B cell (primary cell): Measurements from ENCODE around the gene ZCCHC4. TPM values are rescaled to one million over a fixed set of nuclear protein-coding genes. Genes with fewer than 3 reads are reported as not detected.

ENCODE experiments used
- ATAC-seq: fragments of 200-7000 bp; cut with Tn5 transposase; one replicate; pipeline ENCODE4 v1.10.0; 2021; ENCODE audit warnings: low read depth, mild to moderate bottlenecking, moderate number of reproducible peaks, moderate library complexity
- CTCF ChIA-PET: fragments of 350-600 bp; sonication (Branson Sonifier 250); formaldehyde crosslinking; loops from one replicate; lab custom pipeline; 2021; ENCODE audit warnings: antibody characterized with exemption, inconsistent platforms; lab: Charles Lee
- POLR2A ChIA-PET: fragments of 350-600 bp; sonication (Branson Sonifier 250); formaldehyde crosslinking; loops from one replicate; lab custom pipeline; 2021; ENCODE audit warnings: antibody characterized with exemption; lab: Charles Lee
- DNase-seq: peaks from one replicate; pipeline ENCODE4 v3.0.0; 2013
- H2AFZ ChIP-seq: 2 replicates; pipeline ENCODE4 v1.6.1; 2012; ENCODE audit warnings: mild to moderate bottlenecking, low read depth, low read length; ENCODE audit not compliant: insufficient read depth, poor library complexity, severe bottlenecking
- H3K27ac ChIP-seq, 2 donors: 1 replicate in 1 of 2; 2 replicates in 1 of 2; pipeline ENCODE4 v1.5.1; 2012 to 2013; ENCODE audit warnings: low read length in 2 of 2, mild to moderate bottlenecking in 2 of 2, moderate library complexity in 1 of 2
- H3K27me3 ChIP-seq, 4 experiments: fragments of 200-600 bp in 1 of 4; sonication (generic) in 1 of 4; replicated peaks in 1 of 4; 1 replicate in 2 of 4; 2 replicates in 2 of 4; pipeline versions ENCODE4 v1.6.1 to v1.7.0; 2013 to 2016; ENCODE audit warnings: low read length in 3 of 4, mild to moderate bottlenecking in 2 of 4, mixed read lengths in 1 of 4, moderate library complexity in 1 of 4; ENCODE audit not compliant: insufficient read depth in 4 of 4, control insufficient read depth in 3 of 4; ENCODE audit errors: control extremely low read depth in 1 of 4
- H3K36me3 ChIP-seq, 2 experiments: replicated peaks in 1 of 2; 1 replicate in 1 of 2; 2 replicates in 1 of 2; pipeline versions ENCODE4 v1.6.1 to v1.7.1; 2013; ENCODE audit warnings: low read length in 1 of 2; ENCODE audit not compliant: insufficient read depth in 2 of 2, control insufficient read depth in 1 of 2; ENCODE audit errors: control extremely low read depth in 1 of 2, extremely low read depth in 1 of 2
- H3K4me1 ChIP-seq, 2 donors: fragments of 200-600 bp in 1 of 2; sonication (generic) in 1 of 2; 1 replicate in 1 of 2; 2 replicates in 1 of 2; pipeline versions ENCODE4 v1.5.1 to v1.6.1; 2013 to 2017; ENCODE audit warnings: low read length in 2 of 2; ENCODE audit not compliant: control insufficient read depth in 2 of 2, insufficient read depth in 2 of 2
- H3K4me2 ChIP-seq: replicated peaks from 2 replicates; pipeline ENCODE3; 2012; ENCODE audit warnings: mild to moderate bottlenecking, low read depth, low read length; ENCODE audit not compliant: poor library complexity, severe bottlenecking
- H3K4me3 ChIP-seq, 5 experiments: fragments of 200-600 bp in 1 of 5; sonication (generic) in 1 of 5; 1 replicate in 3 of 5; 2 replicates in 2 of 5; pipeline versions ENCODE4 v1.5.1 to v1.7.0; 2011 to 2016; ENCODE audit warnings: low read length in 4 of 5, mild to moderate bottlenecking in 4 of 5, low read depth in 2 of 5, control low read depth in 1 of 5, moderate library complexity in 1 of 5; ENCODE audit not compliant: insufficient read depth in 1 of 5; ENCODE audit errors: control extremely low read depth in 1 of 5, extremely low read depth in 1 of 5
- H3K79me2 ChIP-seq: fragments of 200-600 bp; sonication (generic); one replicate; pipeline ENCODE4 v1.6.0; 2016; ENCODE audit warnings: low read length; ENCODE audit not compliant: control insufficient read depth, insufficient read depth
- H3K9ac ChIP-seq: fragments of 200-600 bp; sonication (generic); 2 replicates; pipeline ENCODE4 v1.6.1; 2017; ENCODE audit warnings: mild to moderate bottlenecking, low read length, moderate library complexity
- H3K9me3 ChIP-seq, 3 donors: one replicate each; pipeline versions ENCODE4 v1.6.1 to v1.7.1; 2013; ENCODE audit warnings: low read length in 2 of 3; ENCODE audit not compliant: control insufficient read depth in 2 of 3, insufficient read depth in 1 of 3; ENCODE audit errors: control extremely low read depth in 1 of 3
- H4K20me1 ChIP-seq: 2 replicates; pipeline ENCODE4 v1.6.0; 2012; ENCODE audit warnings: mild to moderate bottlenecking, low read length; ENCODE audit not compliant: insufficient read depth, control insufficient read depth, poor library complexity, severe bottlenecking
- H3K27ac Mint-ChIP-seq: one replicate; pipeline ENCODE4 v1.8.0; 2021; ENCODE audit warnings: mixed read lengths
- H3K27me3 Mint-ChIP-seq: one replicate; pipeline ENCODE4 v1.8.0; 2021; ENCODE audit warnings: mixed read lengths
- H3K4me1 Mint-ChIP-seq: one replicate; pipeline ENCODE4 v1.8.0; 2021; ENCODE audit warnings: mixed read lengths
- H3K4me3 Mint-ChIP-seq: one replicate; pipeline ENCODE4 v1.8.0; 2021; ENCODE audit warnings: mixed read lengths
- H3K9me3 Mint-ChIP-seq: one replicate; pipeline ENCODE4 v1.8.0; 2022; ENCODE audit warnings: mixed read lengths; ENCODE audit not compliant: insufficient read depth
- CTCF ChIP-seq: fragments of 200-600 bp; IDR thresholded peaks from one replicate; pipeline ENCODE4 v1.8.0; 2022; ENCODE audit warnings: antibody characterized with exemption, mild to moderate bottlenecking
- EZH2 ChIP-seq: IDR thresholded peaks from 2 replicates; pipeline ENCODE4 v1.6.1; 2012; ENCODE audit warnings: borderline replicate concordance, low read depth, mild to moderate bottlenecking, moderate library complexity, low read length; ENCODE audit not compliant: insufficient read depth, poor library complexity, severe bottlenecking
- WGBS: methylation state at CpG from one replicate; pipeline ENCODE4 v1.1.5; 2013; ENCODE audit warnings: missing lambda C conversion rate; ENCODE audit not compliant: insufficient coverage; 5-methylcytosine and 5-hydroxymethylcytosine counted together
- intact Hi-C: fragments of 100-400 bp; cut with micrococcal nuclease; formaldehyde crosslinking; loops from one replicate; pipeline ENCODE4 v1.10.0; 2022
- polyA plus RNA-seq: library from polyadenylated mRNA; depleted of rRNA; stranded (reverse); fragments of >200 nt; gene quantifications from 2 replicates; pipeline ENCODE4 v1.2.3, GENCODE V29; 2012
- total RNA-seq, 2 donors: library from RNA; stranded (reverse); fragments of 120-200 nt in 1 of 2; gene quantifications; 1 replicate in 1 of 2; 2 replicates in 1 of 2; pipeline versions ENCODE4 v1.2.3 to v1.2.4, GENCODE V29; 2013 to 2022

The ZCCHC4 gene
- total and polyA plus RNA-seq, 2 donors (not counting 1 experiment from before 2014, with no cell fraction given): 6.5 to 22.4 TPM

GRCh38 chr4:25306518-25307057, 6.0 kb upstream of the ZCCHC4 start:
- H2AFZ ChIP-seq: no peak overlapping the region
- CTCF ChIA-PET: interaction anchor here (0.7 kb wide), 1 partner anchor 510 kb away, joined by 3 read pairs; no protein-coding TSS in a partner anchor
- no peaks in the 10 kb centered on the region for H3K36me3 ChIP-seq
- no peak overlapping the region for H3K4me3 Mint-ChIP-seq
- peaks cover 15 to 17% of the 10 kb centered on the region in 2 donors for H3K4me1 ChIP-seq
- no peaks in the 10 kb centered on the region for H3K9me3 ChIP-seq
- H3K79me2 ChIP-seq: no peaks in the 10 kb centered on the region
- no peaks in the 10 kb centered on the region for H3K9me3 Mint-ChIP-seq
- H3K4me2 ChIP-seq: no peak overlapping the region
- 86% methylated on average over 1 of the region's 4 CpGs for WGBS
- H3K27ac ChIP-seq: no peak overlapping the region
- POLR2A ChIA-PET: no interaction called here
- H3K27me3 Mint-ChIP-seq: peaks cover 5% of the 10 kb centered on the region
- TF ChIP-seq EZH2 (no peak), CTCF (no peak)
- peaks cover 0 to 9% (median 0%) of the 10 kb centered on the region in 4 experiments for H3K27me3 ChIP-seq
- intact Hi-C loops: no loop called here
- no peaks in the 10 kb centered on the region for H4K20me1 ChIP-seq
- ATAC-seq (no peak), DNase-seq (no peak)
- no peak overlapping the region for H3K4me3 ChIP-seq
- H3K4me1 Mint-ChIP-seq: peaks cover 27% of the 10 kb centered on the region
- no peak overlapping the region for H3K27ac Mint-ChIP-seq
- no peak overlapping the region for H3K9ac ChIP-seq

GRCh38 chr4:25307596-25307995, 5.0 kb upstream of the ZCCHC4 start:
- CTCF ChIA-PET: no interaction called here
- Histone ChIP-seq H3K36me3 (no peaks in the 10 kb centered on the region), H3K9me3 (no peaks in the 10 kb centered on the region), H3K27me3 (peaks cover 0 to 9% (median 0%) of the 10 kb centered on the region in 4 experiments), H3K4me1 (peaks cover 20 to 22% of the 10 kb centered on the region in 2 donors), H3K9ac (no peak overlapping the region), H4K20me1 (no peaks in the 10 kb centered on the region), H3K79me2 (no peaks in the 10 kb centered on the region), H2AFZ (no peak overlapping the region), H3K4me3 (no peak overlapping the region), H3K4me2 (no peak overlapping the region), H3K27ac (no peak overlapping the region)
- intact Hi-C loops: no loop called here
- 93% methylated on average over 7 of the region's 7 CpGs for WGBS
- H3K4me1 Mint-ChIP-seq: peaks cover 35% of the 10 kb centered on the region
- H3K27ac Mint-ChIP-seq: no peak overlapping the region
- no peak for ATAC-seq
- TF ChIP-seq EZH2: no peak
- TF ChIP-seq CTCF: no peak
- no peak for DNase-seq
- POLR2A ChIA-PET: no interaction called here
- H3K9me3 Mint-ChIP-seq: no peaks in the 10 kb centered on the region
- H3K27me3 Mint-ChIP-seq: peaks cover 5% of the 10 kb centered on the region
- H3K4me3 Mint-ChIP-seq: no peak overlapping the region
